KBM-7 (cell line): ENCODE measurements around the gene GLRA1.
"Not testable (repeated sequence)": the region's sequence is repeated elsewhere in the genome, so short reads cannot be mapped to it uniquely, and the experiment has no call there.

ENCODE experiments used
- DNase-seq: peaks from one replicate; pipeline ENCODE4 v3.0.0-alpha.2; 2015
- in situ Hi-C: fragments of 300-500 bp; cut with MboI; formaldehyde crosslinking; loops from 2 replicates; pipeline ENCODE4 v1.14.3; 2020; ENCODE audit warnings: low sequenced_read_pairs, low pct_unique_long_range_greater_than_20kb, mixed read lengths

Gene GLRA1

DNA sequence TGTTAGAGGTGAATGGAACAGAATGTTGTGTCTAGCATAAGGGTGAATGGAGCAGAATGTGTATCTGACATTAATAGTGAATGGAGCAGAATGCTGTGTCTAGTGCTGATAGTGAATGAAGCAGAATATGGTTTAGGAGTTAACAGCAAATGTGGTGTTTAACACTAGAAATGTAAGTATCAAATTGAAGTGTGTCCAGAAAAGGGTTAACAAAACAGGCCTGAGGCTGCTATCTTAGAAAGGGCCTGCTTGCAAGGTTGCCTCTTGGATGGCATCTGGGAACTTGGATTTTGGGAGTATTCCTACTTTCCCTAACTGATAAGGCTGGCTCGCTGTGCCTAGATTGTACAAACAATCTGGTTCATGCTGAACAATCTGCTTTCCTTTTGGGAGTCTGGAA, 76.8 kb downstream of the GLRA1 start:
- DNase-seq: no peak
- in situ Hi-C loops: loop anchor here (25.0 kb wide), 1 partner anchor 289 kb away; no protein-coding TSS in a partner anchor

DNA sequence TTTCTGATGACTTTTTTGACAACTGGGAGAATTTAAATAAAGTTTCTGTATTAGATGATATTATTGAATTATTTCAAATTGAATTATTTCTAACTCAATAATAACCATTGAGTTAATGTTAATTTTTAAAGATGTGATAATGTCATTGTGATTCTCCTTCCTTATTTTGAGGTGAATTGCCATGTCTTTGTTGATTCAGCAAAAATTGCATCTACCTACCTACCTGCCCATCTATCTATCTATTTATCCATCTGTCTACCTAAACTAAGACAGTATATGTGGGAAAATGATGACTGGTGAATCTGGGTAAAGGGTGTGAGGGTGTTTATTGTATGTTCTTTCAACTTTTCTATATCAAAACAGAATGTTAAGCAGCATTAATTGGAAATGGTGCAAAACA, 77.9 kb downstream of the GLRA1 start:
- no peak for DNase-seq
- in situ Hi-C loops: loop anchor here (25.0 kb wide), 1 partner anchor 291 kb away; no protein-coding TSS in a partner anchor

DNA sequence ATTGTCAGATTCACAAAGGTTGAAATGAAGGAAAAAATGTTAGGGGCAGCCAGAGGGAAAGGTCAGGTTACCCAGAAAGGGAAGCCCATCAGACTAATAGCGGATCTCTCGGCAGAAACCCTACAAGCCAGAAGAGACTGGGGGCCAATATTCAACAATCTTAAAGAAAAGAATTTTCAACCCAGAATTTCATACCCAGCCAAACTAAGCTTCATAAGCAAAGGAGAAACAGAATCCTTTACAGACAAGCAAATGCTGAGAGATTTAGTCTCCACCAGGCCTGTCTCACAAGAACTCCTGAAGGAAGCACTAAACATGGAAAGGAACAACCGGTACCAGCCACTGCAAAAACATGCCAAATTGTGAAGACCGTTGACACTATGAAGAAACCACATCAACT, 91.8 kb downstream of the GLRA1 start:
- not testable (repeated sequence) for DNase-seq
- in situ Hi-C loops: loop anchor here (25.0 kb wide), 1 partner anchor 304 kb away; no protein-coding TSS in a partner anchor

DNA sequence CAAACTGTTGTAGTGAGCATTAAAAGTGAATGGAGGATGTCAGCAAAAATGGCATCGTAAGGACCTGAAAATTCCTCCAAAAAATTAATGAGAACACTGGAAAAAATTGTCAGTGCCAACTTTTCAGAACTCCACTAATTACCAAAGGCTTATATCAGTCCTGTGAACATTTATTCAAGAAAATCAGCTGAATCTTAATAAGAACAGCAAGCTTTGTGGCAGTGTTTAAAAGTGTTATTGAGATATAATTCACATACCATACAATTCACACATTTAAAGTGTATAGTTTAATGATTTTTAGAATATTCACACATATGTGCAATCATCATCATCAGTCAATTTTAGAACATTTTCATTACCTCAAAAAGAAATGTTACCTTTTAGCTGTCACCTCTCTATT, 95.3 kb downstream of the GLRA1 start:
- no peak for DNase-seq
- in situ Hi-C loops: loop anchor here (25.0 kb wide), 1 partner anchor 308 kb away; no protein-coding TSS in a partner anchor

DNA sequence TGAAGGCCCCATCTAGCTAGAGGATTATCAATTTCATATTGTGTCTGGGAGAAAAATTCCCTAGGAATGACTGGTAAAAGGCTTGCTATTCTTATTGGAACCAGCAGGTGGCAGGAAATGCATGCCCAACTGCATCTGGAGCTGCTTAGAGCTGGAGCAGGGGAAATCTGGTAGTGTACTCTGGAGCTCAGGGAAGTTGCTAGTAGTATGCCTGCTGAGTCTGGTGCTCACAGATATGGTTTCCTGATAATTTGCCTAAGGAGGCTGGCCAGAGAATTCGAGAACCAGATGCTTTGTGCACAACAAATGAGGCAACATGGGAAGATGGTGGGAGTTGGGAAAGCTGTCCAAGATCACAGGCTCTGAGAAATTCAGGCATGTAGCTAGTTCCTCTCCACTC, 99.2 kb downstream of the GLRA1 start:
- in situ Hi-C loops: loop anchor here (25.0 kb wide), 1 partner anchor 312 kb away; no protein-coding TSS in a partner anchor
- peak; percentile 58 for DNase-seq

DNA sequence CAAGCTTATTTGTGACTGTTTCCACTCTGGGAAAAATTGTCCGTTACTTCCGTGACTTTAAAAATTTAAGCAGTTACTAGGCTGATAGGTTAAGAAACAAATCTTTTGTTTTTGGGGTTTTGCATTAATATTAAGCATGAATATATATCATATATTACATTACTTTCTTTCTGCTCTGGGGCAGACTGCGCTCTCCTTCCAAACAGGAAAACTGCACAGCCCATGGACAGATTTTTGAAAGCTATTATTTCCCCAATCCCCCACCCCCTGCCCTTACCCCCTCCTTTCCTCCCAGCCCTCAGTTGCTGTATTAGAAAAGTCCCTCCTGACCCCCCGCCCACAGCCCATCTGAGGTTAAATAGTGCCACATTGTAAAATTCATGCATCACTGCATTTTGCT, 102.5 kb downstream of the GLRA1 start:
- no peak for DNase-seq

DNA sequence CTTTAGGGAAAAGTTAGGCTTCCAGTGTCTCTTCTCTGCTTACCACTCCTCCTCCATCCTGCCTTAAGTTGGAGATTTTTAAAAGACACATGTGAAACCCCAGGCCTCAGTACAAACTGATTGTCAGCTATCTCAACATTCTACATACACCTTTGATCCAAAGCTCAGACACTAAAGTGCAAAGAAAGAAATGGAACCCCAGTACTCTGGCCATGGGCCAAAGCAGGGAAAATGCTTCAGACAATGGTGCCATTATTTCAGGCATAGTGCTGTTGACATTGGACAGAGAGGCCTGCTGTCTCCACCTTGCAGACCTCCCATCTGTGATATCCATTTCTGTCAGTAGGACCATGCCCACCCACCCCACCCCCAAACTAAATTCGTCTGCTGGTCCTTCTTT, 103.7 kb downstream of the GLRA1 start:
- no peak for DNase-seq
- in situ Hi-C loops: no loop called here

More for the DNA sequence above, 102.5 kb downstream of the GLRA1 start:
- in situ Hi-C loops: no loop called here

DNA sequence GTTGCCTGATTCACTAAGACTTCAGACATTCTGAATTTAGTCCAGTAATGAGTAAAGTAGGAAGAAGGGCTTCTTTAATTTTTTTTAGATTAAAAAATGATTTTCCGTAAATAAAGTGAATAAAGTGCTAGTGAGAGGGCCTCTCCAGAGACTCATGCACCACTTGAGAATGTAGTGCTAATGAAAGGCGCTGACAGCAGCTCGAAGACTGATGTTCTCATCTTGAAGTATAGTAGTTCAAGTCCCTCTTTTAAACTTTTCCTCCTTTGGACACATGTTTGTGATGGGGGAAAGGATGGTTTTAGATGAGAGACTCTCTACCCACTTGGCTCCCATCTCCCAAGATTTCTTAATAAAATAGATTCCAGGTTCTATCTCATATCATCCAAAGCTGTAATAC, 104.4 kb downstream of the GLRA1 start:
- in situ Hi-C loops: no loop called here
- DNase-seq: no peak

DNA sequence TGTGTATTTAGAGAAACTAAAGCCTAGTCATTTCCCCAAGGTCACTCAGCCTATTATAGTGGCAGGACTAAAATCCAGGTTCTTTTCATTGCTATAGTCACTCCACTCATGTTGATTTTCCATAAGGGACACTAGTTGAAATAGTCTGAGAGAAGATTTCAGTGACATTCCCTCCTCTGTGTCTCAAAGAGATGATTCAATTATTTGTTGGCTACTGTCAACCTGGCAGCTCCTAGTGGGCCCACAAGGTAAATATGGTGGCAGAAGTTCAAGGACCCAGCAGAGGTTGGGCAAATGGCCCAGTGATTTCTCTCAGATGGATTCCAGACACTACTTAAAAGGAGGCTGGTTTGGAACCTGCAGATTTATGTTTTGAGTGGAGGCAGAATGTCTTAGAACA, 104.8 kb downstream of the GLRA1 start:
- in situ Hi-C loops: no loop called here
- no peak for DNase-seq

DNA sequence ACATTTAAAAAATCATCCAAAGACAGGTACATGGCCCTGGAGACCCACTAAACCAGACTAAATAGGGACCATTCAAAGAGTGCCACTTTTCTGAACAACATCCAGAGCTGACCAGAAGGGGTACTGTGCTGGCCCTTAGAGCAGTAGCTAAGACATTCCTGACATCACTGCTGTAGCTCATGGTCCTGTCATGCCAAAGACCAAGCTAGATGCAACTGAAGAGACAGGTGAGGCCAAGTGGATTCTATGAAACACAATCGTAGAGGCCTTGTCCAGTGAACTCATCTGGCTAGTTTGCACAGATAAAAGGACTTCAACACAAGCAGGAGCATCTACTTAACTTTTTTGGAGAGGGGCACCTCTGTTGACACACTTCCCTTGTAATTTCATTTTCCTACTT, 109.6 kb downstream of the GLRA1 start:
- no peak for DNase-seq
- in situ Hi-C loops: no loop called here

DNA sequence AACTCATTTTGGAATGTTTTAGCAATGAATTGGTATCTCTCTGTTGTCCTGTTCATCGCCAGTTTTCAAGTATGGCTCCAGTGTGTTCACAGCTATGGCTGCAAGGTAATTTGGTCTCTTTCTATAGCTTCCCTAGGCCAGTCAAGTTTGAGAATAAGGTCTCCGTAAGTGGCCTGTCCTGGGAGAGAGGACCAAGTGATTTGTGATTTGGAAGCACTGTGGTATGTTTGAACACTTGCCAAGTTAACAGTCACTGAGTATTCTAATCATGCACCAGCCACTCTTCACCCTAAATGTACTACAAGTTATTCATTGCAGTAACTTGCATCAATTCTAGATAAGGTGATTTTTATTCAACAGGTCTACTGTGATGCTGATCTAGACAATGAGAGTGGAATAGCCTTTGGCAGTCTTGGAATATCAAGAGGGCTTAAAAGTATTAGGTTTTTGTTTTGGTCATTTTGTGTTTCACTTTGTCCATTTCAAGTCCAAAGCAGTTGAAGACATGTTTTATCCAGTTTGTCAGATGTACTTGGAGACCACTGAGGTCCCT, 111.8 kb downstream of the GLRA1 start:
- in situ Hi-C loops: no loop called here
- DNase-seq: no peak

DNA sequence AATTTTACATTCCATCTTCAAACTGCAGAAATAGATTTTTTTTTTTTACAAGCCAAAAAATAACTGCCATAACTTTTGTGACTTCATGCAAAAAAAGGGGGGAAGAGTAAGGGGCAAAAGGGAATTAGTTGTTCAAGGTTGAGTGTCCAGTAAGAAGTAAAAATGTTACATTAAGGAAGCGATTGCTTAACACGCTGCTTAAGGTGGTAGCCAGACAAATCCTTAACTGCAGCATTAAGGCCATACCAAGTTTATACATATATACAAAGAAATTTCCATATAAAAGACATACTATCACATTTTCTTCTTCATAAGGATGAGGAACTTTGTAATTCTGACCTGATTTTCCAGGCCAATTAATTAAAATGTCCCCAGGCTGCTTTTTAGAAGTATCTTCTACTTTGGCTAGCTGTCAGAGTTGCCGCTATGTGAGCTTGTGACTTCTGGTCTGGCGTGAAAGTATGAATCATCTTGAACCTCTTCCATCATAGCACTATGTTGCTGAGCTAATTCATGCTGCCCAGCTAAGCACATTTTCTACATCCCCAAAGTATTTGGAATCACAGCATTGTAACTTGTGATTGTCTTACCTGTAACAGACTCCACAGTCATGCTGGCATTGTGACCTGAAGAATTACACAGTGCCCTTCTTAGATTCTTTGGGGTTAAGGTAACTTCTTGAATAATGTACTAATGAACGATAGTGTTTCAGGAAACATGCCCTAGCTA, 112.9 kb downstream of the GLRA1 start:
- no peak for DNase-seq

DNA sequence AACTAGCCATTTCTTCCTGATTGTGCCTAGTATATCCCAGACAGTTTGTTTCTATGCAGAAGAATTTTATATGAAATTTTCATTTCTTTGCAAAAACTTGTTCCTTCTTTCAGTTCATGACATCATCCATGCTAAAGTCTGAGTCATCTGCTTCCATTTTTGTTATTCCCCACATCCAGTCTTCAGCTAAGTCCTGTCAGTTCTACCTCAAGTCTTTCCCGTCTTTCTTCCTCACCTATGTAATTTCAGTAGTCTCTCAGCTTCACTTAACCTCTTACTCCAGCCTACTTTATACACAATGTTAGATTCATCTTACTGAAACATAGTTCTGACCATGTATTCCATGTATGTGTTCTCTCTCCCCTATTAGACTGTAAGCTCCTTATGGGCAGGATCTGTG, 113.8 kb downstream of the GLRA1 start:
- no peak for DNase-seq
- in situ Hi-C loops: no loop called here

More for the DNA sequence above, 112.9 kb downstream of the GLRA1 start:
- in situ Hi-C loops: no loop called here

DNA sequence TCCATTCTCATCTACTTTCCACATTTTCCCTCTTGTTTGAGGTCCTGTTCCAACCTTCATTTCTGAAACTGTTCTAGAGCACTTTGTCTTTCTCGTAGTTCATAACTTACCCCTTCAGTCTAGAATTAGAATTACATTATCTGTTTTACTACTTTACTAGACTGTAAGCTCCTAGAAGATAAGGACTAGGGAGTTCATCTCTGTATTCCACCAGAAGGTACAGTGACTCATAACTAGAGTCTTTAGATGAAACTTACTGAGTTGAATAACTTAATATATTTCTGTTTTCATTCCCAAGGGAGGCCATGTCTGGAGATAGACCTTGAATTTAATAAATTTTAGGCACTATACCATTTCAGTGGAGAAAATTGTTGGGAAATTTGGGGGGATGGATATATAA, 114.2 kb downstream of the GLRA1 start:
- in situ Hi-C loops: no loop called here
- no peak for DNase-seq

DNA sequence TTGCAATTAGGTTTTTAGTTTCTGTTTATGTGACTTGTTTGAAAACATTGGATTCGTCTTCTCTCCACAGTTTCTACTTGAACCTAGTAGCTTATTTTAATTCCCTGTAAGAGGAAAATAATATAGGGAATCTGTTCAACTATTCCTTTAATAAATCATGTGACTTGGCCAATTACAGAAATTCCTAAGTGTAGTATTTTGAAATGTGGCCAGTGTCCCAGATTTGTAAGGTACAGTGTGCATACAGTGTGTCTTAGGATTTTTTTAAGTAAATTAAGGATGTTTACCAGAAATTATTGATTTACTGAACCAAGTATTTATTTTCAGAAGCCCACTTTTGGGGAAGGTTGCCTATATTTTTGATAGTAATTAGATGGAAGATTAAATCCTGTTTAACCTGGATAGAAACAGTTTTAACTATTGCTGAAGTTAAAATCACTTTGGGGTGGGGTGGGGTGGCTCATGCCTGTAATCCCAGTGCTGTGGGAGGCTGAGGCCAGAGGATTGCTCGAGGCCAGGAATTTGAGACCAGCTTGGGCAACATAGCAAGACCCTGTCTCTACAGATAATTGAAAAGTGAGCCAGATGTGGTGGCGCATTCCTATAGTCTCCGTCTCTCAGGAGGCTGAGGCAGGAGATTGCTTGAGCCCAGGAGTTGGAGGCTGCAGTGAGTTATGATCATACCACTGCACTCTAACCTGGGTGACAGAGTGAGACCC, 116.0 kb downstream of the GLRA1 start:
- in situ Hi-C loops: no loop called here
- DNase-seq: no peak

DNA sequence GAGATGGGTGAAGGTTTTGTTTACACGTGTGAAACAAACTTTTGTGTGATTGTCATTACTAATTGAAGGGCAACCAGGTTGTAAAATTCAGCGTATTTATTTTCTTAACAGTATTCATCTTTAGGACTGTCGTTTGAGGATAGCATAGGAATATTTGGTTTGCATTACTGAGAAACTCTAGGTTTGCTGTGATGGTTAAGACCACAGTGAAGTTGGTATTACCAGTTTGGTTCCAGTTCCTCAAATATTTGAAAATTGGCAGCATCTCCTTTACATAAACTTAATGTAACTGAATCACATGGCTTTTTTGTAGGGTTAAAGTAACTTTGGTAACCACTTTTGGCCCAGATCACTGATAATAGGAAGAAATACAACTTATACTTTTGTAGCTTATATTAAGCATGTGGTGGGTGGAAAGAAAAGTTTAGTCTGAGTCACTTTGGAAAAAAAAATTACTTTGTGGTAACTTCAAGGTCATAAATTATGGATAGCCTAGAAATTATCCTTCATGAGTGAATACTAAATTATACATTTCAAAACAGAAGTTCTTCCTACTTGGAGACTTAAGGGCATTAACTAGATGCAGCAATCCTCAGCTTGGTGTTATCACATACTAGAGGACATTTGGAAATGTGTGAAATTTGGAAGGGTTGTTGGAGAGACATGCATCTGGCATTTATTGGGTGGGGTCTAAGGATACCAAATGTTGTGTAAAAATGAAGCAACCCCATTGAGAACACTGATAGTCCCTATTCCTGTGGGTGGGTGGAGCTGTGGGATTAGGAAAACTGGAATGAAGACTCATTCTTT, 119.0 kb downstream of the GLRA1 start:
- in situ Hi-C loops: no loop called here
- no peak for DNase-seq

DNA sequence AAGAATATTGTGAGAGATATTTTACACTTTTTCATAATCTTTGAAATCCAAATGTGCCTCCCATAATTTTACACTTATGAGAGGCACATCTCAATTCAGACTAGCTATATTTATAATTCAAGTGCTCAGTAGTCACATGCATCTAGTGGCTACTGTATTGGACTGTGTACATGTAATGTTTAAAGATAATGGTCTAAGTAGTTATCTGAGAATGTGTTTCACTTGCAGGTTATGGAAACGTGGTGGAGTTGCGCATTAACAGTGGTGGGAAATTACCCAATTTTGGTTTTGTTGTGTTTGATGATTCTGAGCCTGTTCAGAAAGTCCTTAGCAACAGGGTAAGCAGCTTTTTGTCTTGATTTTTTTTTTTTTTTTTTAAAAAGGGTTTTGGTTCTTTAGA, 124.1 kb downstream of the GLRA1 start:
- in situ Hi-C loops: no loop called here
- DNase-seq: no peak

DNA sequence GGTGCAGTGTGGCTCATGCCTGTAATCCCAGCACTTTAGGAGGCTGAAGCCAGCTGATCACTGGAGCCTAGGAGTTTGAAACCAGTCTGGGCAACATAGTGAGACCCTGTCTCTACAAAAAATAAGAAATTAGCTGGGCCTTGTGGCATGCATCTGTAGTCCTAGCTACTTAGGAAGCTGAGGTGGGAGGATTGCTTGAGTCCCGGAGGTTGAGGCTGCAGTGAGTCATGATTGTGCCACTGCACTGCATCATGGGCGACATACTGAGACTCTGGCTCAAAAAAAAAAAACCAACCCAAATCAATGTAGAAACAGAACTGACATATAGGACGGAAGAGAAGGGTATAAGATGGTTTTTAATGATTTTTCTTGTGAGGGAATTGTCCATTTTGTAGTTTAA, 125.2 kb downstream of the GLRA1 start:
- no peak for DNase-seq
- in situ Hi-C loops: no loop called here

DNA sequence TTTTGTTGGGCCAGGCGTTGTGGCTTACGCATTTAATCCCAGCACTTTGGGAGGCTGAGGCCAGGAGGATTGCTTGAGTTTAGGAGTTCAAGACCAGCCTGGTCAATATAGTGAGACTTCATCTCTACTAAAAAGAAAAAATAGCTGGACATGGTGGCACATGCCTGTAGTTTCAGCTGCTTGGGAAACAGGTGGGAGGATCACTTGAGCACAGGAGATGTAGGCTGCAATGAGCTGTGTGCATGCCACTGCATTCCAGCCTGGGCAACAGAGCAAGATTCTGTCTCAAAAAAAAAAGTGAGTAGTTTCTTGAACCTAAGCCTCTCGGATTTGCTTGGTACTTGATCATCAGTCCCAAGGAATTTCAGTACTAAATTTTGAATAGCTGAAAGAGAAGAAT, 126.0 kb downstream of the GLRA1 start:
- no peak for DNase-seq
- in situ Hi-C loops: no loop called here
